ENCODE measurements around the gene TOMM6.

DNA sequence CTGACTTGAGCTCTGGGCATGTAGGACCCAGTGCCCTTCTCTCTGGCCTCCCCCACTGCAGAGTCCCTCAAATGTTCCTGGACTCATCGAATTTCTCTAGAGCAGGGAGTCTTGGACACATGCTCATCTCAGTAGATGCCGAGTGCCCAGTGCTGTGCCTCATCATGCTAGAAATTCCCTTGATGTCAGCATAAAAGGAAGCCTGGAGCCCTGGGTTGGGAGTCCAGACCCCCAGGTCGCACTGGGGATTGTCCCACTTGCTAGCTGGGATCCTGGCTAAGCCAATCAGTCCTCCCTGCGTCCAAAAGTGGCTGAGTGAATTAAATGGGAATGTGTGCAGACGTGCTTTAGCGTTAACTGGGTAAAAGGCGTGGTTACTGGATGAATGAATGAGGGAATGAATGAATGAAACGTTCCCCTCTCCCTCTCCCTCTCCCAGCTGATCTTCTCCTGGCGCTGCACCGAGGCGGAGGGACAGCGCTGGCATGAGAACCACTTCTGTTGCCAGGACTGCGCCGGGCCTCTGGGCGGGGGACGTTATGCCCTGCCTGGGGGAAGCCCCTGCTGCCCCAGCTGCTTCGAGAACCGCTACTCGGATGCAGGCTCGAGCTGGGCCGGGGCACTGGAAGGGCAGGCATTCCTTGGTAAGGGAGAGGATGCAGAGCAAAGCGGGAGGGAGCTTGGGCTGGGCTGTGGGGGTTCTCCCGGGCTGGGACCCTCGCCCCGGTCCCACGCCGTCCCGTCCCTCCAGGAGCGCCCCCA, 1.6 kb upstream of the TOMM6 start:
- TF ChIP-seq, protein P1, sequence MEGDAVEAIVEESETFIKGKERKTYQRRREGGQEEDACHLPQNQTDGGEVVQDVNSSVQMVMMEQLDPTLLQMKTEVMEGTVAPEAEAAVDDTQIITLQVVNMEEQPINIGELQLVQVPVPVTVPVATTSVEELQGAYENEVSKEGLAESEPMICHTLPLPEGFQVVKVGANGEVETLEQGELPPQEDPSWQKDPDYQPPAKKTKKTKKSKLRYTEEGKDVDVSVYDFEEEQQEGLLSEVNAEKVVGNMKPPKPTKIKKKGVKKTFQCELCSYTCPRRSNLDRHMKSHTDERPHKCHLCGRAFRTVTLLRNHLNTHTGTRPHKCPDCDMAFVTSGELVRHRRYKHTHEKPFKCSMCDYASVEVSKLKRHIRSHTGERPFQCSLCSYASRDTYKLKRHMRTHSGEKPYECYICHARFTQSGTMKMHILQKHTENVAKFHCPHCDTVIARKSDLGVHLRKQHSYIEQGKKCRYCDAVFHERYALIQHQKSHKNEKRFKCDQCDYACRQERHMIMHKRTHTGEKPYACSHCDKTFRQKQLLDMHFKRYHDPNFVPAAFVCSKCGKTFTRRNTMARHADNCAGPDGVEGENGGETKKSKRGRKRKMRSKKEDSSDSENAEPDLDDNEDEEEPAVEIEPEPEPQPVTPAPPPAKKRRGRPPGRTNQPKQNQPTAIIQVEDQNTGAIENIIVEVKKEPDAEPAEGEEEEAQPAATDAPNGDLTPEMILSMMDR (IDR thresholded peaks at IDR 0.05; ENCODE audit: poor library complexity, severe bottlenecking): no peak
- TF ChIP-seq, protein P2, sequence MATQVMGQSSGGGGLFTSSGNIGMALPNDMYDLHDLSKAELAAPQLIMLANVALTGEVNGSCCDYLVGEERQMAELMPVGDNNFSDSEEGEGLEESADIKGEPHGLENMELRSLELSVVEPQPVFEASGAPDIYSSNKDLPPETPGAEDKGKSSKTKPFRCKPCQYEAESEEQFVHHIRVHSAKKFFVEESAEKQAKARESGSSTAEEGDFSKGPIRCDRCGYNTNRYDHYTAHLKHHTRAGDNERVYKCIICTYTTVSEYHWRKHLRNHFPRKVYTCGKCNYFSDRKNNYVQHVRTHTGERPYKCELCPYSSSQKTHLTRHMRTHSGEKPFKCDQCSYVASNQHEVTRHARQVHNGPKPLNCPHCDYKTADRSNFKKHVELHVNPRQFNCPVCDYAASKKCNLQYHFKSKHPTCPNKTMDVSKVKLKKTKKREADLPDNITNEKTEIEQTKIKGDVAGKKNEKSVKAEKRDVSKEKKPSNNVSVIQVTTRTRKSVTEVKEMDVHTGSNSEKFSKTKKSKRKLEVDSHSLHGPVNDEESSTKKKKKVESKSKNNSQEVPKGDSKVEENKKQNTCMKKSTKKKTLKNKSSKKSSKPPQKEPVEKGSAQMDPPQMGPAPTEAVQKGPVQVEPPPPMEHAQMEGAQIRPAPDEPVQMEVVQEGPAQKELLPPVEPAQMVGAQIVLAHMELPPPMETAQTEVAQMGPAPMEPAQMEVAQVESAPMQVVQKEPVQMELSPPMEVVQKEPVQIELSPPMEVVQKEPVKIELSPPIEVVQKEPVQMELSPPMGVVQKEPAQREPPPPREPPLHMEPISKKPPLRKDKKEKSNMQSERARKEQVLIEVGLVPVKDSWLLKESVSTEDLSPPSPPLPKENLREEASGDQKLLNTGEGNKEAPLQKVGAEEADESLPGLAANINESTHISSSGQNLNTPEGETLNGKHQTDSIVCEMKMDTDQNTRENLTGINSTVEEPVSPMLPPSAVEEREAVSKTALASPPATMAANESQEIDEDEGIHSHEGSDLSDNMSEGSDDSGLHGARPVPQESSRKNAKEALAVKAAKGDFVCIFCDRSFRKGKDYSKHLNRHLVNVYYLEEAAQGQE (IDR thresholded peaks at IDR 0.05; ENCODE audit: borderline replicate concordance): no peak
- TF ChIP-seq POLR2AphosphoS5 (IDR thresholded peaks at IDR 0.05) (no peak), EP300 (conservative IDR thresholded peaks at IDR 0.05; ENCODE audit: poor library complexity, severe bottlenecking) (no peak), TAF1 (IDR thresholded peaks at IDR 0.05; ENCODE audit: low read depth) (no peak), RAD21 (conservative IDR thresholded peaks at IDR 0.05) (no peak), EZH2 (IDR thresholded peaks at IDR 0.05; ENCODE audit: borderline replicate concordance, insufficient read depth, low read length, poor library complexity, severe bottlenecking) (no peak)
